Type B pancreatic cell (in vitro differentiated cells): ENCODE data around the gene ZDHHC24. TPM values are rescaled to one million over a fixed set of nuclear protein-coding genes. Genes with fewer than 3 reads are reported as not detected.

Experiments used
- DNase-seq: peaks from one replicate; pipeline ENCODE4 v3.0.0; 2021; ENCODE audit warnings: mixed read lengths; ENCODE audit not compliant: unreplicated experiment; ENCODE audit errors: extremely low spot score
- H3K27ac Mint-ChIP-seq: 2 replicates; pipeline ENCODE4 v1.8.0; 2021; ENCODE audit warnings: mild to moderate bottlenecking, mixed read lengths
- H3K27me3 Mint-ChIP-seq: 2 replicates; pipeline ENCODE4 v1.8.0; 2021; ENCODE audit warnings: mixed read lengths
- H3K36me3 Mint-ChIP-seq: 2 replicates; pipeline ENCODE4 v1.8.0; 2021; ENCODE audit warnings: mixed read lengths
- H3K4me1 Mint-ChIP-seq: one replicate; pipeline ENCODE4 v1.8.0; 2021; ENCODE audit warnings: mixed read lengths; ENCODE audit not compliant: unreplicated experiment
- H3K4me3 Mint-ChIP-seq: 2 replicates; pipeline ENCODE4 v1.8.0; 2021; ENCODE audit warnings: mild to moderate bottlenecking, mixed read lengths
- H3K9me3 Mint-ChIP-seq: 2 replicates; pipeline ENCODE4 v1.8.0; 2021; ENCODE audit warnings: mixed read lengths
- total RNA-seq: library from RNA; stranded (reverse); gene quantifications from 2 replicates; pipeline ENCODE4 v1.2.1, GENCODE V29; 2021; ENCODE audit warnings: low replicate concordance
- TF ChIP-seq, protein P1 (sequence below): fragments of 200-600 bp; sonication (generic); conservative IDR thresholded peaks from 2 replicates; pipeline ENCODE4 v1.5.0; 2021; ENCODE audit warnings: antibody characterized with exemption, mild to moderate bottlenecking

Gene ZDHHC24
- total RNA-seq, 1 donor from 2014 or later: 8.7 TPM

DNA sequence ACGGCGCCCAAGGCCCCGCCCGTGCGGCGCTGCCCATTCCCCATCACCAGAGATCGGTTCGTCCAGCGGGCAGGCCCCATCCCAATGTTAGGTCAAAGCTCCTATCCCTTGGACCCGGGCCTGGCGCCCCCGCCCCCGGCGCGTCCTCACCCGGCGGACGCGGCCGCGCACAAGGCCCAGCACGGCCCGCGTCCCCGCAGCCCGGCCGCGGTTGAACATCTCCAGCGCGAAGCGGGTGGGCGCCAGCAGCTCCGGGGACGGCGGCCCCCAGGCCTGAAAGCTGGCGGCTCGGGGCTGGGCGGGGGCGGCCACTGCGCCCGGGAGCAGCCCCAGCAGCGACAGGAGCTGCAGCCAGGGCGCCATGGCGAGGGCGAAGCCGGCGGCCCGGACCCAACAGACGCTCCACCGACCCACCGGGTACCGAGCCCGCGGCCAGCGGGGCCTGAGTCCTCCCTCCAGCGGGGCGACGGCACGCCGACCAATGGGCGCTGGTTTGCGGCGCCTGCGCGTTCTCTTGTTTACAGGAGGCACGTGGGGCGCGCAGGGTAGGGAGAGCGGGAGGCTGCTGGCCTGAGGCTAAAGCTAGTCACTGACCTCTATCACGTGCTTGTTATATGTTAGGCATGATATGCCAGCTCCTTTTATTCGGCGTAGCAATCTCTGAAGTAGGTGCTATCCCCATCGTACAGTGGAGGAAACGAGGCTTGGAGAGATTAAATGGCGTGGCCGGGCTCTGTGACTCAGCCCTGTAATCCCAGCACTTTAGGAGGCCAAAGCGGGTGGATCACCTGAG lies 22.5 kb upstream of the ZDHHC24 start, which contains the start of gene CTSF:
TSS of gene CTSF (minus strand) at position 483 of the 793 bp plus-strand sequence. CDS start at position 363, 120 bp downstream.
- no peak for DNase-seq
- no peaks in the 10 kb centered on the region for H3K27me3 Mint-ChIP-seq
- H3K36me3 Mint-ChIP-seq: no peaks in the 10 kb centered on the region
- no peaks in the 10 kb centered on the region for H3K9me3 Mint-ChIP-seq
- no peak within 1 kb of the TSS for H3K27ac Mint-ChIP-seq
- TF ChIP-seq, protein P1, sequence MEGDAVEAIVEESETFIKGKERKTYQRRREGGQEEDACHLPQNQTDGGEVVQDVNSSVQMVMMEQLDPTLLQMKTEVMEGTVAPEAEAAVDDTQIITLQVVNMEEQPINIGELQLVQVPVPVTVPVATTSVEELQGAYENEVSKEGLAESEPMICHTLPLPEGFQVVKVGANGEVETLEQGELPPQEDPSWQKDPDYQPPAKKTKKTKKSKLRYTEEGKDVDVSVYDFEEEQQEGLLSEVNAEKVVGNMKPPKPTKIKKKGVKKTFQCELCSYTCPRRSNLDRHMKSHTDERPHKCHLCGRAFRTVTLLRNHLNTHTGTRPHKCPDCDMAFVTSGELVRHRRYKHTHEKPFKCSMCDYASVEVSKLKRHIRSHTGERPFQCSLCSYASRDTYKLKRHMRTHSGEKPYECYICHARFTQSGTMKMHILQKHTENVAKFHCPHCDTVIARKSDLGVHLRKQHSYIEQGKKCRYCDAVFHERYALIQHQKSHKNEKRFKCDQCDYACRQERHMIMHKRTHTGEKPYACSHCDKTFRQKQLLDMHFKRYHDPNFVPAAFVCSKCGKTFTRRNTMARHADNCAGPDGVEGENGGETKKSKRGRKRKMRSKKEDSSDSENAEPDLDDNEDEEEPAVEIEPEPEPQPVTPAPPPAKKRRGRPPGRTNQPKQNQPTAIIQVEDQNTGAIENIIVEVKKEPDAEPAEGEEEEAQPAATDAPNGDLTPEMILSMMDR: no peak
- no peak within 1 kb of the TSS for H3K4me3 Mint-ChIP-seq
- no peaks in the 10 kb centered on the region for H3K4me1 Mint-ChIP-seq

DNA sequence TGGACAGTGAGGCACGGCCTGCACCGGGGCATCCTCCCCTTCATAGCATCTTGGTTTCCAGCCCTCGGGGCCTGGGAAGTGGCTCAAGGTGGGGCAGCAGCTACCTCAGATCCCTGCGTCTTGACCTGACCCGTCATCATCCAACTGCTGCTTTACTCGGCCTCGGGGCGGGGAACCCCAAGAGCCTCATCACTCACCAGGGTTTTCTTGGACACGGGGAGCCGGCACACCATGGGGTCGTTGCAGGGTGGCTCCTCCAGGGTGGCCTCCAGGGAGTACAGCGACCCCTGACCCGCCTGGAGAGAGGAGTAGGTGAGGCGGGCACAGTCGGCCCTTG lies 21.9 kb upstream of the ZDHHC24 start:
- DNase-seq: no peak
- H3K36me3 Mint-ChIP-seq: no peaks in the 10 kb centered on the region
- H3K27me3 Mint-ChIP-seq: no peaks in the 10 kb centered on the region
- TF ChIP-seq, protein P1: no peak
- H3K4me1 Mint-ChIP-seq: no peaks in the 10 kb centered on the region
- H3K4me3 Mint-ChIP-seq: no peak overlapping the region
- no peak overlapping the region for H3K27ac Mint-ChIP-seq
- no peaks in the 10 kb centered on the region for H3K9me3 Mint-ChIP-seq

DNA sequence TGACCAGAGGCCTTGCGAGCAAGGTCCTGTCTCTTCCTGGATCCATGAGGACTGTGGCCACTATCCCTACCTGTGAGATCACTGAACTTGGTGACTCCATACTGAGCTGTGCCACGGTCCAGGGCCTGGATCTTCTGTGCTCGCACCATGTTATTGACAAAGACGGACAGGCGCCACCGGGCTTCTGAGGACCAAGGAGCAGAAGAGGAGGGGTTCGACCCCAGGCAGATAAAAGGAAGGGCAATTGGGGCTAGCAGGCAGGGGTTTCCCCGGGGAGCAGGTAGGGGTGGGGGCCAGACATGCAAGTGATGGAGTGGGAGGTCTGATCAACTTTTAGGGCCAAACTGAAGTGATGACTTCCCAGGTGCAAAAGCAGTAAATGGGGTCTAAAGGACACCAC lies 20.4 kb upstream of the ZDHHC24 start:
- no peak for DNase-seq
- Mint-ChIP-seq H3K4me1 (no peaks in the 10 kb centered on the region), H3K36me3 (no peaks in the 10 kb centered on the region)

DNA sequence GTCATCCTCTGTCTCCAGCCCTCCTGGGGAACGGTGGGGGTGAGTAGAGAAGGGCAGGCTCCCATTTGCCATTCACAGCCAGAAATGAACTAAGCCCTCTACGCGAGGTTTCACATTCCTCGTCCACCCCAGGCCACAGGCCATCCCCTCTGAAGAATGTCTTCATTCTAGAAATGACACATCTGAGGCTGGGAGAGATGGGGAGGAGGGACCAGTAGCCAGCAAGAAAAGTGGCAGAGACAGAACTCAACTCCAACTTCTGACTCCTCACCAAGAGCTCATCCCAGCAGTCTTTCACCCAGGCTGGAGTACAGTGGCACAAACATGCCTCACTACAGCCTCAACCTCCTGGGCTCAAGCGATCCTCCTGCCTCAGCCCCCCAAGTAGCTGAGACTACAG lies 19.1 kb upstream of the ZDHHC24 start:
- Mint-ChIP-seq H3K4me3 (no peak overlapping the region), H3K9me3 (no peaks in the 10 kb centered on the region), H3K27ac (no peak overlapping the region), H3K36me3 (no peaks in the 10 kb centered on the region), H3K4me1 (no peaks in the 10 kb centered on the region), H3K27me3 (no peaks in the 10 kb centered on the region)
- TF ChIP-seq, protein P1: no peak
- DNase-seq: no peak

More for the DNA sequence above, 20.4 kb upstream of the ZDHHC24 start:
- Mint-ChIP-seq H3K27ac (no peak overlapping the region), H3K4me3 (no peak overlapping the region), H3K27me3 (no peaks in the 10 kb centered on the region), H3K9me3 (no peaks in the 10 kb centered on the region)
- TF ChIP-seq, protein P1: no peak

DNA sequence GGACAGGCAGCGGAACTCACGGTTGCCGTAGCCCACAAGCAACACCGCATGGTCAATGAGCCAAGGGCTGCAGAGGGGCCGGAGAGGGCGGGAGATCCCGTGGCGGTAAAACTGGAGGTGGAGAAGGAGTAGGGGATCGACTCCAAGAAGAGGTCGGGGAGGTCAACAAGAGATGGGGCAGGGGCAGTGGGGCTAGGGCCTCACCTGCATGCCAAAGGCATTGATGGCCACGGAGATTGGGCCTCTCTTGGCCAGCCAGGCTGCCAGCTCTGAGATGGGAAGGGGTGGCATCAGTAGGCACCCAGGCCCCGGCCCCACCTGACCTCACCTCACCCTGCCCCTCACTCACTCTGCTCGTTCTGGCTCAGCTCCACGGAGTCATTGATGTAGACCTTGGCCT lies 18.7 kb upstream of the ZDHHC24 start:
- no peaks in the 10 kb centered on the region for H3K27me3 Mint-ChIP-seq
- no peak overlapping the region for H3K27ac Mint-ChIP-seq
- no peak for DNase-seq
- no peak overlapping the region for H3K4me3 Mint-ChIP-seq
- H3K9me3 Mint-ChIP-seq: no peaks in the 10 kb centered on the region
- no peaks in the 10 kb centered on the region for H3K36me3 Mint-ChIP-seq
- no peaks in the 10 kb centered on the region for H3K4me1 Mint-ChIP-seq
- TF ChIP-seq, protein P1: no peak
